GM18505 (cell line): Measurements from ENCODE around the gene NKD1.

Experiments used
- ATAC-seq: cut with Tn5 transposase; IDR thresholded peaks from one replicate; pipeline ENCODE4 v1.9.1; 2021; ENCODE audit not compliant: unreplicated experiment
- POLR2A ChIP-seq: IDR thresholded peaks from 4 replicates; pipeline ENCODE4 v1.6.1; 2011; ENCODE audit warnings: borderline replicate concordance; ENCODE audit not compliant: insufficient read depth, insufficient read length; ENCODE audit errors: extremely low read depth

NKD1 gene

DNA sequence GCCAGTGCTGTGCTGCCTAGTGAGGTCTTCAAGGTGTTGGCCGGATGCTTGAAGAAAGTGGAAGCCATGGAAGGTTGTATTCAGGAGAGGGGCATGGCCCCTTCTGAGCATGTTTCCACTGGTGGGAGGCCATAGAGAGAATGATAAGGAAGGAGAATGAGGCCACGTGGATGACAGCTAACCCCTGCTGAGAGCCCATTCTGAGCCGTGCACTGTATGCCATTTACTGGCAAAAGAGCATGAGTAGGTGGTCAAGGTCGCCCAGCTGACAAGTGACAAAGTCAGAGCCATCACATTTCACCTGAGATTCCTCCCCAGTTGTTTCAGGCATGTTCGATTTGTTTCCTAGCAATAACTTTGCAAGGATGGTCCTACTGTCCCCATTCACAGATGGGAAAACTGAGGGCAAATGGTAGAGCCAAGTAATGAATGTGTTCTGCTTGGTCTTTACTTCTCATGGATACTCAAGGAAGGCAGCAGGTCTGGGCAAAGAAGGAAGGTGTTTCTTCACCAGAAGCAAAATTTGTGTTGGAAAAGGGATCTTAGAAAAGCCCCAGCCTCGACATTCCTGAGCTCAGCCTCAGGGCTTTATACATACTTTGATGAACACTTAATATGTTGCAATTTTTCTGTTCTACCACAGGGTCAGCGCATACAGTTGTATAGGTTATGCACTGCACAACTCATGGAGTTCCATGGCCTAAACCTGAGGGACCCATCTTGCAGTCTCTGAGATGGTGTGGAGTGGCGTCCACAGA, 10.5 kb upstream of the NKD1 start:
- ATAC-seq, result no peak
- no peak for TF ChIP-seq POLR2A

DNA sequence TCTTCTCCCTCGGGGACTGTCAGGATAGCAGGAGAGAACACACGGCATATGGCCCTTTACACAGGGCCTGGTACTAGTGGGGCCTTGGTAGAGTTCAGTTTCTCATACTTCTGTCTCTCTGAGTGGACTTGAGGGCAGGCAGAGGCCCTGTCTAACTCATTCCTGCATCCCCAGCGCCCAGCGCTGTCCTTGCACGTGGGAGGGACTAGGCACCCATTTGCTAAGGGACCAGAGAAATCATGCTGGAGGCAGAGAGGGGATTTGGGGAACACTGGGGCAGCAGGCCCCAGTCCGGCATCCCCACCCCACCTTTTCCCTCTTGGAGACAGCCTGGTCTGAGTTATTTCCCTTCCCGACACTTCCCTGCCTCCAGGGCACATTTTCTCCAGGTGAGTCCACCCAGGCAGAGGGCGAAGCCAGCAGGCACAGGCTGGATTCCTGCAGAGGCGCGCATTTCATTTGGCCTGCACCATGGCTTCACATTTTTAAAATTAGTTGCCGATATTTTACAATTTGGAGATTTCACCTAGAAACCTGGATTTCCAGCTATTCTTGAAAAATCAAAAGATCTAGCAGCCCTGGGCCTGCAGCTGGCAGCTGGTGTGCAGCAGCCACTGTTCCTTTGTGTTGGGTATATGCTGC, 9.7 kb upstream of the NKD1 start:
- no peak for TF ChIP-seq POLR2A
- no peak for ATAC-seq

DNA sequence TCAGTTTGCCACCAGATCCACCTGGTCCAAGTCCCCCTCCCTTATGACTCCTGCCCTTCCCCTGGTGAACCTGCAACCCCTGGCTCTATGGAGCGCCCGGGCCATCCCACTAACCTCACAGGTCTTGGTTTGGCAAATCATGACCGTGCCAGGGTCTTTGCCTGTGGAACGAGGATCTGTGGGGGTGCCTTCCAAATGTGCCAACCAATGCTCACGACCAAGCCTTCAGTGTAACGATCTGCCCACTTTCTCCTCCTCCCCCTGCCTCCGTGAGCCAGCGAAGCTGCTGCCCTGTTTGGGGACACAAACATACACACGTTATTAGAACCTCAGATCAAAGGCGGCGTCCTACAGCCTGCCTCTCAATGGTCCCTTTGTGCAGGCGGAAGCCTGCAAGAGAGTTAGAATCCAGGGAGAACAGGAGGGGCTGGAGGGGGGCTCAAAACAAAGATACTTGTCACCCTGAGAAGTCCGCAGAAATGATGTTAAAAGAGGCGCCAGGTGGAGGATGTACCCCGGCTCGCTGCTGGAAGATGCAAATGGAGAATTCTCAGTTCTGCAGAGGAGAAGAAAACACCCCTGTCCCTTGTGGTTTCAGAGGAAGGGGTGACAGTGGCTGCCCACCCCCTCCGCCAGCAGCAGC, 9.0 kb upstream of the NKD1 start:
- no peak for ATAC-seq

DNA sequence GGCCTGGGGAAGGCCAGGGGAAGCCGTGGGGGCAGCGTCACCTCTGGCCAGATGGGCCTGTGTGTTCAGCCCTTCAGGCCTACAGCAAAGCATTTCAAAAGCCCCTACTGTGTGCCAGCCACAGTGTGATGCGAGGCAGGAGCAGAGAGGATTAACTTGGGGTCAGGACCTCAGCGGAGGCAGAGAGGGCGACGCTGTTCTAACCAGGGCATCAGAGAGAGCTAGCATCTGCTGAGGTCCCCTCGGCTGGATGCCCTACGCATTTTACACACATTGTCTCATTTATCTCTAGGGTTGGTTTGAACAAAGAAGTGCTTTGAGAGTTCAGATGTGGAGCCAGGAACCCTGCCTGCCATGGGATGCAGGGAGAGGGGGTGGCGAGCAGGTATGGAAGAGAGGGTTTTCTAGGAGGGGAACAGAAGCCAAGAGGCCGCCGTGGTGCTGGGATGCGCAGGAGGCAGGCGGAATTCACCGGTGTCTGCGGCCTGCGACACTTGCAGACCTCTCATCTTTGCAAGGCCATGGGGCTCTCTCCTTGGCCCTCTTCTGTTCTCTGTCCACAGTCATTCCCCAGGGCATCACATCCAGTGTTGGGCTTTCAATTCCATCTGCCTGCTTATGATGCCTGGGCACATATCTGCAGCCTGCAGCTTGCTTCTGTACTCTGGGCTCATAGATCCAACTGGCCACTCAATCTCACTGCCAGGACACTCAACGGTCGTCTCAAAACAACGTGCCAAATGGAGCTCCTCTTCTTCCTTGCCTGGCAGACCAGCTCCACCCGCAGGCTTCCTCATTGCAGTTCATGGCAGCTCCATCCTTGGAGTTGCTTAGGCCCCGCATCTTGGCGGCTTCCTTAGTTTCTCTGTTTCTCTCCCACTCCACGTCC, 8.1 kb upstream of the NKD1 start:
- ATAC-seq, result no peak
- no peak for TF ChIP-seq POLR2A

More for the DNA sequence above, 9.0 kb upstream of the NKD1 start:
- no peak for TF ChIP-seq POLR2A

DNA sequence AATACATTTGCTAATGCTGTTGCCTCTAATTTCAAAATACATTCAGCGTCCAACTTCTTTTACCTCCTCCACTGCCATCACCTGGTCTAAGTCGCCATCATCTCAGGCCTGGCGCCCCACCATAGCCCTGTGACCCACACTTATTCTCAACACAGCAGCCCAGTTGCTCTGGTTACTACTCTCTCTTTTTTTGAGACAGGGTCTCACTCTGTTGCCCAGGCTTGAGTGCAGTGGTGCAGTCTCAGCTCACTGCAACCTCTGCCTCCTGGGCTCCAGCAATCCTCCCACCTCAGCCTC, 7.5 kb upstream of the NKD1 start:
- ATAC-seq, result no peak
- no peak for TF ChIP-seq POLR2A

DNA sequence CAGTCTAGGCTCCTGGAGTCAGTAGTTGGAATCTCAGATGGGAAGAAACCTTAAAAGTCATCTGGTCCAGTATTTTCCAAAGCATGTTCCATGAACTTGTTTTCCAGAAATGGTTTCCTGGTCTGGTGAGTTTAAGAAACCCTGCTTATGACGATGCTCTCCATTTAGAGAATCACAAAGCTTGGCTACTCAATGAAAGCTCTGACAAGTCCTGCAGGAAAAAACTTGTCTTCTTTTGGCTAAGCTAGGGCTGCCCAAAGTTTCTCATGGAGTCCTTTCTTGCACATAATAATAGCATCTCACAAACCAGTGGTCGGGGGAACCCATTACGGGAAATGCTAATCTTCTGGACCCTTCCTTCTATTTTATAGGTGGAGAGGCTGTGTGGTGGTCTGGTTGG, 5.5 kb upstream of the NKD1 start:
- no peak for TF ChIP-seq POLR2A
- ATAC-seq, result no peak

DNA sequence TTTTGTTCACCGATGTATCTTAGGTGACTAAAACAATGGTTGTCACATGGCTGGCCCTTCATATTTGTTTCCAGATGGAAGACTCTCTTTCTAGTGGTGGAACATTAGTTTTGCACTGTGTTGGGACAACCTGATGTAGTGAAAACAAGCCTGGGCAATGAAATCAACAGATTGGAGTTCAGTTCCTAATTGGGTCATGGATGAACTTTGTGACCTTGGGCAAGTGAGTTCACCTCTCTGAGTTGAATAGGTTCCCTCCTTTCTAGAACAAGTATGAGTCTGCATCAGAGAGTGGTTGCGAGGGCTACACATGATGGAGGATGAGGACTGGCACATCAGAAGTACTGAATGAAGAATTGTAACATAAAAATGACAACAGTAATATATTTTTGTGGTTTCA, 2.1 kb upstream of the NKD1 start:
- no peak for ATAC-seq

DNA sequence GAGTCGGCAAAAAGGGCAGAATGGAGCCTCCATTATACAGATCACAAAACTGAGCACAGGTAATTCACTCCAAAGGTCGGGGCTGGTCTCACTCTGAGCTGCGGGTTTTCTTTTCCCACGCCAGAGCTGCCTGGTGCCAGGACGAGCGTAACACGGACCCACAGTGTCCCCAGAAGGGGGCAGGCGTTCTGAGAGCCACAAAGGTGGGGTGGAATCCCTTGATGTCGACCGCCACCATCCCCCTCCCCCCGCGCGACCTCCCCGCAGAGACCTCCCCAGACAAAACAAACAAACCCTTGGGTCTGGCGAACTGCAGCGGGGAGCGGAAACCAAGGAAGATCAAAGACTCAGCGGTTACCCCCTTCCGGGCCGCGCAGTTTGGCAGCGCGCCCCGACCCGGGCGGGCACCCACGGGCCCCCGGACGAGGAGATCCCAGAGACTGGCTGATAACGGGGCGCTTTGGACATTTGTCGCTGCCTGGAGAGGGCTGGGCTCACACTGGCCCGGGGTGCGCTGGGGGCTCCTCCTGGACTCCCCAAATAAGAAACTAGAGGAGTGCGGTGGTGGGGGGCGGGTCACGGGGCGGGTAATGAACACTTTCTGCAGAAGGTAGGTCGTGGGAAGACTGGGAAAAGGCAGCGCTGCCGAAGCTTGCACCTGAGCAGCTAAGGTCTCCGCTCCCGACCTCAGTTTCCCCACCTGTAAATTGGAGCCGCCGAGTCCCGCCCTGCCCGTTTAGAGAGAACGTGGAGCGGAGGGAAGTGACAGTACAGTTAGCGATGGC, 664 bp upstream of the NKD1 start:
- no peak for ATAC-seq
- no peak for TF ChIP-seq POLR2A

More for the DNA sequence above, 2.1 kb upstream of the NKD1 start:
- no peak for TF ChIP-seq POLR2A

DNA sequence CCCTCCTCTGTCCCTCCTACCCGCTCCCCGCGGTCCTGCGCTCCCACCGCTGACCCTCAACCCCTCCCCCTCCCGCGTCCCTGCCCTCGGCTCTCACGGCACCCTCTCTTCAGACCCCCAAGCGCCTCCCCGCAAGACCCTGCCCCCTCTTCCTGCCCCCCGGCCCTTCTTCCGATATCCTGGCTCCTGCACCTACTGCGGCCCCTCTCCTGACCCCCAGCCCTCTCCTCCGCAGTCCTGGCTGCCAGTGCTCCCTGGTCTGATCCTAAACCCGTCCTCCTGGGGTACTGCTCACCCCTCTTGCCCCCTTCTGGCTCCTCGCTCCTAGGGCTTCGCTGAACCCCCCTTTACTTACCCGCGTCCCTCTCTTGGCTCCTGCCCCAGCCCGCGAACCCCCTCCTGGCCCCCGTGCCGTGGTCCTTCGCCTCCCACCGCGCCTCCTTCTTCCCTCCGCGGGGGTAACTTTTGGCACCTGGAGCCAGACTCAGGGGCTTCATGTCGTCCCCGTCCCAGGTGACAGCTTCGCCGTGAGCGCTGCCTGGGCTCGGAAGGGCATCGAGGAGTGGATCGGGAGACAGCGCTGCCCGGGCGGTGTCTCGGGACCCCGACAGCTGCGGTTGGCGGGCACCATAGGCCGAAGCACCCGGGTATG, 839 bp downstream of the NKD1 start:
- no peak for TF ChIP-seq POLR2A

DNA sequence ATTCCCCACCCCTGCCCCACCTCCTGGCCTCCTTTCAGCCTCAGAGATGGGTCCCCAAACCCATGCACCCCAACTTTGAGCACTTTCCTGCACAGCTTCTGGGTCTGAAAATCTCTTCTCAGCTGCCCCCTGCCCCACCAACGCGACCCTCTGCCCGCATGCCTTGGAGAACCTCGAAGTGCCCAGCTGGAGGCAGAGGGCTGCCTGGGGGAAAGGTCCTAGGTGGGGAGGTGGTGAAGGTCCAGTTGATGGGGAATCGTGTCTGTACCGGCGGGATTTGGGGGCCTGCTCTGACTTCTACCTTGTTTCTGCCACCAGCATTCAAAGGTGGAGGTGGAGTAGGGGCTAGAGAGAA, 1.3 kb downstream of the NKD1 start:
- no peak for TF ChIP-seq POLR2A
- no peak for ATAC-seq

More for the DNA sequence above, 839 bp downstream of the NKD1 start:
- ATAC-seq, result no peak

DNA sequence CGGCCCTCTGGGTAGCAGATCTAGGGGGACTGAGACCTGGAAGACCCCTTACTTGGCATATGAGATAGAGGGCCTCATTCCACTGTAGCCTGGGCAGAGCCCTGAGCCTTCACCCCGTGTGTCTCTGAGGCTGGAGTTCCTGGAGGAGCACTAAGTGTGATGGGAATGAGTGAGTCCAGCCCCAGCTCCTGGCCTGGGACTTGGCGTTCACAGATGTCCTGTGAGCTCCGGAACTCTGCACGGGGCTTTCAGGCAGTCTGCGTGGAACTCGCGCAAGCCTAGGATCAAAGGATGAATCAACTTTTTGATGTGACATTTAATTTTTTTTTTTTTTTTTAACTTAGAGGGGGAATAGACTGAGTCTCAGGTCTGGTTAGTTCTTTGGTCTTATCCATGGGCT, 1.8 kb downstream of the NKD1 start:
- no peak for ATAC-seq
- no peak for TF ChIP-seq POLR2A
